Right renal pelvis (tissue), 4 donors: ENCODE data around the gene TPT1. TPM values are rescaled to one million over a fixed set of nuclear protein-coding genes. Genes with fewer than 3 reads are reported as not detected.

Experiments used
- DNase-seq, 4 donors: peaks; one replicate each; pipeline ENCODE4 v3.0.0-alpha.2; 2013; ENCODE audit warnings: low read depth in 4 of 4, low spot score in 3 of 4, missing footprints in 1 of 4
- polyA plus RNA-seq, 4 donors: library from polyadenylated mRNA; unstranded; fragments of 120-200 nt; gene quantifications; one replicate each; pipeline ENCODE4 v1.2.1, GENCODE V29; 2013; ENCODE audit not compliant: insufficient read length in 4 of 4

Gene TPT1
- polyA plus RNA-seq, 4 donors: 6,707 to 7,042 (median 6,975) TPM

DNA sequence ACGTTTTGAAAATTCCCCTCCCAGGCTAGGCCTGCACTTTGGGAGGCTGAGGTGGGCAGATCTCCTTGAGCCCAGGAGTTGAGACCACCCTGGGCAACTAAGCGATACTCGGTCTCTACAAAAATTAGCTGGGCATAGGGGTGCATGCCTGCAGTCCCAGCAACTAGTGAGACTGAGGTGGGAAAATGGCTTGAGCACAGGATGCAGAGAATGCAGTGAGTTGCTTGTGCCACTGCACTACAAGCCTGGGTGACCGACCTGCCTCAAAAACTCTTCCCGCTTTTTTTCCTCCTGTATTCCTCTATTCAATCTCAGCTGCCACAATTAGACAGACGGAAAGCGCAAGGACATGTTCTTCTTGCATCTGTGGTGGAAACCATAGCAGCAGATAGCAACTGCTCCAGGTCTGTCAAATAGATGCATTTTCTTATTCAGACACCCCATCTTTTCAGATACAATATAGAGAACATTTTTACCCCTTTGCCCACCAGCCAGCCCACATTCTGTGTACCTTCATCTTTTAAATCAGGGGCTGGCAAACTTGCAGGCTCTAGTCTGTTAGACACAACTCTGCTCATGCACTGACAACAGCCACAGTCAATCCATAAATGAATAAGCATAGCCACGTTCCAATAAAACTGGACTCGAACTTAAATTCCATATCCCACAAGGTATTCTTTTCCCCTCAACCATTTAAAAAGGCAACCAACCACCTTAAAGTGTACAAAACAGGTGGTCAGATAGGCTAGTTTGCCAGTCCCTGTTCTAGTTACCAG, 4.8 kb downstream of the TPT1 start:
- no peak for DNase-seq

DNA sequence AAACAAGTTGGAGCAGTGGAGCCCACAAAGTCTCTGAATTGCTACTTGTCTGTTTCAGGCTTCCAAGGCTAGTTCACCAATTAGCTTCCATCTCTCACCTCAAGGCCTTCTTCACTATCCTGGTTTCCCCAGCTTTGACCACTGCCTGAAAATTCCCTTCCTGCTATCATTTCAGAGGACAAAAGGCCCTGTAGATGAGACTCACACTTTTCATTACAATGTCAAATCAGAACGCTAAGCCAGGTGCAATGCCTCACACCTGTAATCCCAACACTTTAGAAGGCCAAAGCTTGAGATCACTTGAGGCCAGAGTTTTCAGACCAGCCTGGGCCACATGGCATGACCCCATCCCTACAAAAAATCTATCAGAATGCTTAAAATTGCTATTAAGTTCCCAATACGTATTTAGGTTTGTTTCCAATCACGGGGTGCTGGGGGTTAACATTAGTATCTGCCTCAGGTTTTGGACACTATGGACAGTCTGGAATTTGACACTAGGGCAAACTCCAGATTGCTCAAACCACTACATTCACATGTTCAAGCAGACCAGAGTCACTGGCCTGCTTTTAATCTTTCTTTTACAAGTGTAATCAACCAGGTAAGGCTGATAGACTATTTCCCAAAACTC, 5.5 kb downstream of the TPT1 start:
- DNase-seq: no peak

DNA sequence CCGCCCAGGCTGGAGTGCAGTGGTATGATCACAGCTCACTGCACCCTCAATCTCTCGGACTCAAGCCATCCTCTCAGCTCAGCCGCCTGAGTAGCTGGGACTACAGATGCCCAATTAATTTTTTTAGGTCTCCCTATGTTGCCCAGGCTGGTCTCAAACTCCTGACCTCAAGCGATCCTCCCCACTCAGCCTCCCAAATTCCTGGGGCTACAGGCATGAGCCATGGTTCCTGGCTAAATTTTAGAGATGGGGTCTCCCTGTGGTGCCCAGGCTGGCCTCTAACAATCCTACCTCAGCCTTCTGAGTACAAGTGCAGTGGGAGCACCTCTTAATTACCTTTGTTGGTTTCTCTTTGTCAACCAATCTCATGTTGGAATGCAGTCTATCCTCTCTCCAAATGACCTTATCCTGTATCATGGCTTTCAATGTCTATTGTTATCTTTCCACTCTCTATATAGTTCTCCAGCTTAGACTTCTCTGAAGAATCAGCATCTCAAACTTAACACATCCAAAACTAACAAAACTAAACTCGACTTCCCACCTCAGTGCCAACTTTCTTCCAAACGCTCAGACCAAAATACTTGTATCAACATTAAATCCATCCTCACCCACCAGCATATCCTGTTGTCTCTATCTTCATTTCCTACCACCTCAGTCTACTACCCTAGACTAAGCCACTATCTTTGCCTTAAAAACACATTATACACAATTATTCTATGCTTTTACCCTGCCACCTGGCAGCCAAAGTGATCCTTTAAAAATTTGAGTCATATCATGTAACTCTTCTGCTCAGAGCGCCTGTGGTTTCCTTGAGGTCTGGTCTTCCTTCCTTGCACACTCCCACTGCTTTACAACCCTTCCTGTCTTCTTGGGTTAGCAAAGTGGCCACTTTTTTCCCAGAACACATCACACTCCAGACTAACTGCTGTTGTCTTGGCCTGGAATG, 6.7 kb downstream of the TPT1 start:
- no peak for DNase-seq

DNA sequence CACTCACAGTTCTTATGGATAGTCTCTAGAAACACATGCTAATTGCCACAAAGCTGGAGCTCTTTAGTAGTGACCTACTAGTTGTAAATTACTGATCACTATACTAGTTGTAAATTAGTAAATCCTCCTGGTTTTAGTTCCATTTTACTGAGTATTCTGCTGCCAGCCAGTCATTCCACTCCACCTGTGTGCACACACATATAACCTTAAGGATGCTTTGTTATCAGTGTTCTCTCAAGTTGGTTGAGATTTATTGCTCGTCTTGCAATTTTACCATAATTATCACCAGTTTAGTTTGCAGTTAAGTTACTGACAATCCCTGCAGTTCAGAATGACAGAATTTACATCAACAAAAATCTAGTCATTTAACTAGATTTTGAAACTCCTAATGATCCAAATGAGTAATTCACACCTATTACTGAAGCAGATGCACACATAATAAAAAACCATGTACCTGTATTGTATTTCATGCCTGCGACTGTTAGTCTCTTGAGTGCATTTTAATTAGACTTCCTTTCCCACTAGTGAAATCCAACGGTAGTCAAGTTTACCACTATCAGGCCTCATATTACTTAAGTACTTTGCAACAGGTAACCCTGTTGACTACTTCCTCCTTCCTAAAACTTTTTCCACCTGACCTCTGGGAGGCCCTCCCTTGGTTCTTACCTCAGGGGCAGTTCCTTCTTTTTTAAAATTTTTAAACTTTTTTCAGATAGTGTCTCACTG, 7.6 kb downstream of the TPT1 start:
- no peak for DNase-seq

DNA sequence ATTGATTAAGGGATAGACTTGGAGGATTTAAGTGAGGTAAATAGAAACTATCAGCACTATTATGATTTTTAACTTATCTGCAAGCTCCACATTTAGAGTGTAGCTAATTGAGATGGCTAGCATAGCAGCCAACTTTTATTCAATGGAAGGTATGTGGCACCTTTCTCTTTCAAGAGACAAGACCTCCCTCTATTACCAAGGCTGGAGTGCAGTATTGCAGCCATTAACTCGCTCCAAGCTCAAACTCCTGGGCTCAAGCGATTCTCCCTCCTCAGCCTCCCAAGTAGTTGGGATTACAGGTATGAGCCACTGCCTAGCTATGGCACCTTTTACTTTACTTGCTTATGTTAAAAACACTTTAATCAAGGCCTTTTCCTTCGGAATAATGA, 8.2 kb downstream of the TPT1 start:
- DNase-seq: no peak

DNA sequence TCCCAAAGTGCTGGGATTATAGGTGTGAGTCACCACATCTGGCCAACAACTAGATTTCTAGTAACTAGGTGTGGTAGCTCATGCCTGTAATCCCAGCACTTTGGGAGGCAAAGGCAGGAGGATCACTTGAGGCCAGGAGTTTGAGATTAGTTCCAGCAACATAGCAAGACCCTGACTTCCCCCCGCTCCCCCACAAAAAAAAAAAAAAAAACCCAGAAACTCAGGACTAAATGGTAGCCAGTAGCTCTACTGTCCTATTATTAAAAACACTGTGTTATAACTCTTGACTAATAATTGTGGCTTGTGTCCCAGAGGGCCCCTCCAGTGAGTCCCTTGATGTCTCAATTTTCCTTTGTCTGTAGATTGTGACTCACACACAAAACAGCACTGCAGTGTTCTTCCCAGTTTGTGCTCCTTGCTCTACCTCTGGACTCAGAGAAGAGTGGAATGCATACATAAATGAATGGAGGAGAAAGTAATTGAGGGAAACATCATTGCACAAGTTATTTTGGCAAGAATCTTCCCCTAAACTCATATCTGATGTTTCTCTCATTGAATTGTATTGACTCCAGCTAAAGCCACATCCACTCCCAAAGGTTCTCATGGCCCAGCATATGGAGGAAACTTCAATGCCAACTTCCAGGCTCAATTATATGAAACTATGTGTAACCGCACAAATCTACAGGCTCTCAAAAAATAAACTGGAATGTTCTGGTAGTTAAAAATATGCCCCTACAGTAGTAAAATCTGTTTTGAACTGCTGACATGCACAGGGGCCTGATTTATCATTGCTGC, 8.8 kb downstream of the TPT1 start:
- DNase-seq: no peak

DNA sequence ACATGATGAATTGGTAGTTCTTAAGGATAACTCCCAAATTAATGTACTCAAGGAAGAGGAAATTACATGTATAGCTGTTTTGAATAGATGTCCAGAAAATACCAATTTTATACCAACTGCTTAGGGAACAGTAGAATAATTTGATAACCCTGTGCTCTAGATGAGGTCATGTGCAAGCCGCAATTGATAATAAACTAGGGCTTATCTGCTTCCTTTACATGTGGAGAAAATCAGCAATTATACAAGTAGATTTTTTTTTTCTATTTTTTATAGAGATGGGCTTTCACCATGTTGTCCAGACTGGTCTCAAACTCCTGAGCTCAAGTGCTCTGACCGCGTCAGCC, 9.3 kb downstream of the TPT1 start:
- DNase-seq: no peak

DNA sequence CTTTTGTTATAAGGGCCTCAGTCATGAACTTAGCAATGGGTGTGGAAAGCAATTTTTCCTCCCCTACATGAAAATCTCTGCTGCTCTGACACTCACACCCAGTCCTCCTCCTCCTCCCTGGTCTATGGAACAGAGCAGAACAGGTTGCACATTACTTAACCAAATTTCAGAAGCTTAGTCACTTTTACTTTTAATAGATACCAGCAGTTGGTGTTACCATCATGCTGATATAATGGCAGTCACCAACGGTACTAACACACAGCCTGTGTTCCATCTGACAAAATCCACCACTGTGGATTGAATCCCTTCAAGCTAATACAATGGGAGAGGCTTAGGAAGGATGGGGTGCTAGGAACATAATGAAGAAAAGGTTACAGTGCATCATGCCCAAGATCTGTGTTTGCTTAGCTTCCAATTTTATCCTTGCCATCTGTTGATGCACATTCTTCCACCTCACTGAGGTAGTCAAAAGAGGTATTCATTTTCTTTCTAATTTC, 9.8 kb downstream of the TPT1 start:
- no peak for DNase-seq

DNA sequence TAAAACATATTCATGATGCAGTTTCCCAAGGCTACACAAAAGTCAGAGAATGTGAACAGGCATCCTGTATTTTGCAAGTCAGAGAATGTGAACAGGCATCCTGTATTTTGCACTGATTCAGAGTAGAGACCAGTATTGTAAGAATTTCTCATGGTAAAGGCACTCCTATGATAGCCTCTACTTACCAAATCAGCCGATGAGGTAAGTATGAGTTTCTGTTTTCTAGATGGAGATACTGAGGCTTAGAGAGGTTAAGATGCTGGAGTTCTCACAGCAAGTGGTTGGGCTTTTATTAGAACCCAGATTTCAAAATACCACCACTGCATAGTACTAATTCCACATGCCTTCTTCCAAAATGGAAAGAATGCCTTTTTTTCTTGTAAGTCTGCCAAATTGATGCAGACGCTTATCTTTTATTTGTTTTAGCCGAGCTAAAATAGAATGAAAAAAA, 12.3 kb downstream of the TPT1 start:
- DNase-seq: no peak

DNA sequence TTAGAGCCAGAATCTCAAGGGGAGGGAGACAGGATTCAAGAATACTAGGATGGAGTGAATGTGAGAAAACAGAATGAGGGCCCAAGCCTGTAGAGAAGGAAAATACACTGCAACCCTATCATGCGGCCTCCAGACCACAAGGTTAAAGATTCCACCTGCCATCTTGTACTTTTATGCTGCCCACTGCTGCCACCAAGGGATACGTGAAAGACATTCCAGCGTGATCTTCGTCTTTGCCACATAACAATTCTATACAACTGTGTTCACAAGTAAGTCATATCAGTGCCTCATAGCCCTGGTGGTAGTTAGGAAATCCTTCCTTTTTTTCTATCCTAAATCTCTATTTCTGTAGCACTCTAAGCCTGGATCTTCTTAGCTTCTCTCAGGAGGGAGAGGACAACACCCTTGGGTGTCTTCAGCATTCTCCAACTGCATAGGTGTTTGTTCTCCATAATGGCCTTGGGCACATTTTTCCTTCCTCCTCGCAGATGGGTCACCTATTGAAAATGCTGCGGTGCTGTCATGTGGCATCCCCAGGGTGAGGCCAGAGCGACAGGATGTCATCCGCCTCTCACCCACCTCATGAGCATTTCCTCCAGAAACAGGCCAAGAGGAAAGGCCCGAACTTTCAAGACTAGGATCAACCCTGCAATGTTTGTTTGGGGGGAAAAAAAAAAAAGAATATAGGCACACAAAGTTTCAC, 13.6 kb downstream of the TPT1 start:
- no peak for DNase-seq

DNA sequence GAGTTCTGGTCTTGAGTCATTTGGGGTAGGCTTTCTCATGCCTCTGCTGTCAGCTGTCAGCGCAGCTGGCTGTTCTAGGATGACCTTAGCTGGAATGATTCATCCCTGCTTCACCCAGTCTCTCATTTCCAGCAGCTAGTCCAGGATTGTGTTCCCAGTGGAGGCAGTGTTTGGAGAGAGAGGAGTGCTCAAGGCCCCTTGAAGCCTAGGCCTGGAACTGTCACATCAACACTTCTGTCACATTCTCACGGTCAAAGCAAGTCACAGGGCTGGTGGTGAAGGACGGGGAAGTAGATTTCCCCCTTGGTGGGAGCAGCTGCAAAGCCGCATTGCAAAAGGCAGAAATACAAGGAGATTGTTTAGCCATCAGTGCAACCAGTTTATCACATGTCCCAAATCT, 15.2 kb downstream of the TPT1 start:
- DNase-seq: no peak

DNA sequence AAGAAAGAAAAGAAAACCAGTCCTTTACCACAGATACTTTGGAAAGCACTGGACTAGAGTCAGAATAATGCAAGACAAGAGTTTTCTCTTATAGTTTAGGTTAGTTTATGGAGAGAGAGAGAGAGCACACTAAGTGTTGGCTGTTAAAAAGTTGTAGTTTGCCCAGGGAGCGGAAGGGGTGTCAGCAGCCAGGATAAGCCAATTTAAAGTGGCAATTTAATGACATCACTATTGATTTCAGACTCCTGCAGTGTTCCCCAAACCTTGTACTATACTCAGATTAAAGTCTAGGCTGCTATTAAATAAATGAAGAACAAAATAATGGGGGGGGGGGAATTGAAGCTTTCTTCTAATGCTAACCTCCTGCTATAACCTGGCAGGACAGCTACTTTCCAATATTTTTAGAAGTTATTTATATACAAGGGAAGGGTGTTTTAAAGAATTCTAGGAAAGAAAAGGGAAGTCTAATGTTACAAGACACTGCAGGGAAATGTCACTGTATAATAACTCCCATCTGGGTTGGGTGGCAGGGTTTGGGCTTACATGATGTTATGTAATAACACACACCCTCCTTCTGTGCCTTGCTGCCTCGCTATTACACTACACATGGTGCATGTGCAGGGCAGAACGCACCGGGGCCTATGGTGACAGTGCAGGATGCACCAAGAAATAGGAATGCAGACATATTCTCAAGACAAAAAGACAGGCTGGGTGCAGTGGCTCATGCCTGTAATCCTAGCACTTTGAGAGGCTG, 19.9 kb downstream of the TPT1 start:
- DNase-seq: no peak

DNA sequence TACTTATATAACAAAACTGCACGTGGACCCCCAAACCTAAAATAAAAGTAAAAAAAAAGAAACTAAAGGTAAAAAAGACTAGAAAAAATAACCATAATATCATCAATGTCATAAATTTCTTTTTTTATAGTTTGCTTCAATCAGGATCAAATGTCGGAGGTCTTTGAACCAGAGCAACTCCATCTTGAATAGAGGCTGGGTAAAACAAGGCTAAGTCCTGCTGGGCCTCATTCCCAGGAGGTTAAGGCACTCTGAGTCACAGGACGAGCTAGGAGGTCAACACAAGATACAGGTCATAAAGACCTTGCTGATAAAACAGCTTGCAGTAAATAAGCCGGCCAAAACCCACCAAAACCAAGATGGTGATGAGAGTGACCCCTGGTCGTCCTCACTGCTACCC, 24.0 kb downstream of the TPT1 start:
- no peak for DNase-seq

DNA sequence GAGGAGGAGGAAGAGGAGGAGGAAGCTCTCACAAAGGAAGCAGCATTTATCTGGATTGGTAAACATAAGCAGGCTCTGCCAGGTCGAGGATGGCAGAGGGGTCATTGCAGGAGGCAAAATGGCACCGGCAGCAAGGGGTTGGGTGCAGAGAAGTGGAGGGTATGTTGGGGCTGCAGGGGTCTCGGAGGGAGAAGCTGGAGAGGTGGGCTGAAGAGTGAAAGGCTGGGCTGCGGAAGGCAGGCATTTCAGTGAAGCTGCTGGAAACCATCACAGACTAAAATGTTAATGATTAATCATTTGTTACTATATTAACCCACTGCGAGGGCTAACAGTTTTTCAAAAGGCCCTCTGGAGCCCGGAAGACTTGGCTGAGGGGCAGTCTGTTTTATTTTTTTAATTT, 24.6 kb downstream of the TPT1 start:
- no peak for DNase-seq

DNA sequence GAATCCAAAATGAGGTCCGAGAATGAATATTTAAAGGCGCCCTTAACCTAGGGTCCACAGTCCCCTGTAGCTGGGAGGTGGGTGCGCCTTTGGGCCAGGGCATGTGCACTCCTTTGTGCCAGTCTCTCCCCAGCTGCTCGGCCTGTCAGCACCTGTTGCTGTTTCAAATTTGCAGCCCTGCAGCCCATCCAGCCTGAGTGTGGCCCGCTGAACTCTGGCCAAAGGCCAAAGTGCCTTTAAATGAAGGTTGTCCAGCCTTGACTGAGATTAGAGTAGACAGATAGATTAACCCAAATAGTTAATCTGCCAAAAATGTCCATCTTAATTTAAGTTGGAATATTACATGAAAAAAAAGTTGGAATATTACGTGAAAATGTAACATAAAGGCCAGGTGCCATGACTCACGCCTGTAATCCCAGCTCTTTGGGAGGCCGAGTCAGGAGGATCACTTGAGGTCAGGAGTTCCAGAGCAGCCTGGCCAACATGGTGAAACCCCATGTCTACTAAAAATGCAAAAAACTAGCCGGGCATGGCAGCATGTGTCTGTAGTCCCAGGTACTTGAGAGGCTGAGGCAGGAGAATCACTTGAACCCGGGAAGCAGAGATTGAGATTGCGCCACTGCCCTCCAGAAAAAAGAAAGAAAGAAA, 25.3 kb downstream of the TPT1 start:
- no peak for DNase-seq

DNA sequence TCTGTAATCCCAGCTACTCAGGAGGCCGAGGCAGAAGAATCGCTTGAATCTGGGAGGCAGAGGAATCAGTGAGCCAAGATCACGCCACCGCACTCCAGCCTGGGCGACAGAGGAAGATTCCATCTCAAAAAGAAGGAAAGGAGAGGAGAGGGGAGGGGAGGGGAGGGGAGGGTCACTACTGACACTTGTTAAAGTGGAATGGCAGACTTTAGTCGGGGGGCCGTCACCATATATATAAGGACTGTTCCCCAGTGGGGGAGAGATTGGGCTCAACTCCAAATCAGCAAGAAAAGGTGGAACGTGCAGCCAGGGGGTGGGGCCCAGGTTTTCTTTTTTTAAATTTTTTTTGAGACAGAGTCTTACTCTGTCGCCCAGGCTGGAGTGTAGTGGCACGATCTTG, 26.2 kb downstream of the TPT1 start:
- DNase-seq: no peak

DNA sequence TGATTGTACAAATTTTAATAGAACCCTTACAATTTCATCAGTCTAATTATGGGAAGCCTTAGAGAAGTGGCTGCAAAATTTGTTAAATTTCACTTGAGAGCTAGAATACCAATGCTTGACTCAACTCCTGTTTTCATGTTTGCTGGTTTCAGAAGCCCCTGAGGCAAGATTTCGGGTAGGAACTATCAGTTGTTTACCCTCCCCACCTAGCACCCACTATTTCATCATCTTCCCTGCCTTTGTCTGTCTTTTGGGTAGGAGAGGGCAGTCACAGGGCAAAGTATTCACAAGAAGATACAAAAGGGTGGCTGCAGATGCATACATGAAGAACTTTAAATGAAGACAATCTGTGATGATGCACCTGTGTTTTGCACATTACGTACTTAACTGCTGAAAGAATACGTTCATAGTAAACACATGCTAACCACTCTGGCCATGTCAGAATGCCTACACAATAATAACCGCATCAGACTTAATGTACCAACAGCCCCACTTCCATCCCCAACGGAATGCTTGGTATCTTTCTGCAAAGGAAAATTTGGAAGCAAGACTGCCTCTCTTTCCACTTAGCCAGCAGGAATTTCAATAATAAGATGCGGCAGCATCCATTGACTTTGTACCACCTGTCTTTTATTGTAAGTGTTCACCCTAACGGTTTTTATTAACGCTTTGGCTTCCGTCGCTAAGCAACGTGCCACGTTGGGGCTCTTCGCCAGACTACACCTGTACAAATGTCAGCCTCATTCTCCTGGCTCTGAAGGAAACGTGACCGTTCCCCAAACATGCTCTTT, 30.4 kb downstream of the TPT1 start:
- no peak for DNase-seq
